GM18498 (cell line): ENCODE data around the gene TMEM171.
A peak's percentile ranks its signal among the peaks of the same experiment; 100 is the strongest.

Experiments
- ATAC-seq: cut with Tn5 transposase; IDR thresholded peaks from one replicate; pipeline ENCODE4 v1.9.1; 2021; ENCODE audit warnings: mild to moderate bottlenecking, moderate library complexity; ENCODE audit not compliant: unreplicated experiment

TMEM171 gene

DNA sequence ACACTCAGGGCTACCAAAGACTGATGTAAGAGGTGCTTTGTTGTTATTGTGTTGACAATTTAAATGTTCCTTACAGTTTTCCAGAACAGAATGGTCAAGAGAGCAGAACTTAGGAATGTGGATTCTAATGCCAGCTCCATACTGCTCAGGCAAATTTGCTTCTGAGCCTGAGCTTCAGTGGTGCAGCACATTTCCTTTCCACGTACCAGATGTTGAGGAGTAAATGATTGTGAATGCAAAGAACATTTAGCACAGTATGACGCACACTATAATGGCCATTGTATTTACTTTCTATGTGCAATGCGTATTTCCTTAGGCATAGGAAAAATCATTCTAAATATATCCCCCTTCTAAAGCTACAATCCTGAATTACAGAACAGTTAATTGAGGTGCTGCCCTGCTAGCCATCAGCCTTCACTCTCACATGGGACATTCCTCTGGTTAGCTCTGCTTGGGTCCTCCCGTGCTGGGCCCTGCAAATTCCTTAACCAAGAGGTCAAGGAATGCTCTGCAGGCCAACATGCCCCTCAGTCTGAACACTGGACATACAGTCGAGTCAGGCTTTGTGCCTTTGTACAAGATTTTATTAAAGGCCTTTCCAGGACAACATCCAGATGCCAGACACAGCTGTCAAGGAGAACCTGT, 31.5 kb downstream of the TMEM171 start:
- ATAC-seq: no peak

DNA sequence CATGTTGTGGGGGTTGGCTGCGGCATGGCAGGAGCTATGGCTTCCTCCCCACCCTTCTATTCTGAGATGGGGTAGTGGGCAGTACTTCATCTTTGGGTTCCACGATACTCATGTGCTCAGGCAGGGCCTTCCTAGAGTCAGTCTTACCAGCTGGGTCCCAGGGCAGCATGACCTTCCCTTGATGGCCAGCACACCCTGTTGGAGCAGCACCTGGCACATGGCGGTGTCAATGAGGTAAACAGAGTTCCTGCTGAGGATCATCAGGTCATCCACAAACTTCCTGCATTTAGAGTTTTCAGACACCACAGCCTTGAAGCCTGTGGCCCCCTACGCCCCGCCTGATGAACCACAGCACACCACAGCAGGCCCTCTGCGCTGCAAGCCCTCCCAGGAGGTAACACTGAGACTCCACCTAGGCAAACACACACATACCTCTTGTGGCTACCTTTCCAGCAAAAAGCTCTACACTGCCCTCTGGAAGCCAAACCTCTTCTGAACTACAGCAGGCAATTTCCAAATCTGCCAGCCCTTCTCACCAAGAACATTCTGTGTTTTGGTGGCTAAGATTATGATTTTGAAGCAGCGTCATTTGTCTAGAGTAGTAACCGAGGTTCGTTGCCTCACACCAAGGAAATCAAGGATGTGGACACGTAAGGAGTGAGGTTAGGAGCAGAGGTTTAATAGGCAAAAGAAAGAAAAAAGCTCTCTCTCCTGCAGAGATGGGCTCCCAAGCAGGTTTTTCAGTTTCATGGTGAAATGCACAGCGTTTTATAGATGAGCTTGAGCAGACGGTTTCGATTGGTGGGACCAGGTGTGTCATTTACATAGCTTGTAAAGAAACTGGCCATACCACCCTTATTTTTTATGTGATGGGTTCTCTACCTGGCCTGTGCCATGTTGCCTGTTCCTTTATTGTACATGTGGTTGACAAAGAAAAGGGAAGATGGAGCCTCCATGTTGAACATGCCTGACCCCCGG, 32.3 kb downstream of the TMEM171 start:
- ATAC-seq: no peak

DNA sequence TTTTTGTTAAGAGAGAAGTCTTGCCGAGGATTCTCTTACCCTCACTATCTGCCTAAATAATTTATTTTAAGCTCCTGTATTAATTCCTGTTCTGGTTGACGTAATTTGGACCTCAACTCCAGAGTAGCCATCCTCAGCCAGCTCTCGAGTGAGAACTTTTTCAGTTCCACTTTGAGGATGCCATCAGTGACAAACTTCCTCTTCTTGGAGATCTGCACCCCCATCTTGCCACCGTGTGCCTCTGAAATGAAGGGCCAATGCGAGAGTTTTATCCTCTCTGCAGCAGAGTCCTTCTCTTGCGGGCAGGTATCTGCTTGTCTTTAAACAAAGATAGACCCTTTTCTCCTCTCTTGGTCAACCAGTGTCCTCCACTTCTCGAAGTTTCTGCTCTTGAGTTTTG, 33.1 kb downstream of the TMEM171 start:
- no peak for ATAC-seq

DNA sequence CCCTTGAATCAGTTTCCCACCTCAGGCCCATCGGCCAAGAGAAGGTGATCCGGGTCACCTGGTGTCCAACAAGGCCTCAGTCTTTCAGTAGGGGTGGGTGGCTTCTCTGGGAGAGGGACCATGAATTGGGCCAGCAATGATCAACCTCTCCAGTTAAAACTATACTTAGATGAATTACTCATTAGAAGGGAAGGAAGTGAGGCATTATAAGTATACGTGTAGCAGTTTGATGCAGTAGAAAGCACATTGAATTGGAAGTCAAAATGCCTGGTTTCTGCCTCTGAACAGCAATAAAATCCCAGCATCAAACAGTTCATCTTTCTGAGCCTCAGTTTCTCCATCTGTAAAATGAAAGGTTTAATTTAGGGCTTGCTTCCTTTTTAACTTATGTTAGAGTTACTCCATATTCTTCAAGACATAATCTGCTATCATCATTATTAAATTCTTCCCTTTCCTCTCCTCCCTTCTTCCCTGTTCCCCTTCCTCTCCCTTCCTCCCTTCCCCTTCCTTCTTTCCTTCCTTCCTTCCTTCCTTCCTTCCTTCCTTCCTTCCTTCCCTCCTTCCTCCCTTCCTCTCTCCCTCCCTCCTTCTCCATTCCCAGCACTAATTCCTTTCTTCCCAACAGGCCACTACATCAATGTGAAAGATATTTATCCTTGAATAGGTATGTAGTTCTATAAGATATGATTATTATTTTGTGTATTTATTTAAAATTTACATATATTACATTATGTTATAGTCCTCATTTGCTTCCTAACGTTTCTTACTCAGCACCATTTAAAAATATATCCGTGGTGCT, 34.0 kb downstream of the TMEM171 start:
- ATAC-seq: no peak

DNA sequence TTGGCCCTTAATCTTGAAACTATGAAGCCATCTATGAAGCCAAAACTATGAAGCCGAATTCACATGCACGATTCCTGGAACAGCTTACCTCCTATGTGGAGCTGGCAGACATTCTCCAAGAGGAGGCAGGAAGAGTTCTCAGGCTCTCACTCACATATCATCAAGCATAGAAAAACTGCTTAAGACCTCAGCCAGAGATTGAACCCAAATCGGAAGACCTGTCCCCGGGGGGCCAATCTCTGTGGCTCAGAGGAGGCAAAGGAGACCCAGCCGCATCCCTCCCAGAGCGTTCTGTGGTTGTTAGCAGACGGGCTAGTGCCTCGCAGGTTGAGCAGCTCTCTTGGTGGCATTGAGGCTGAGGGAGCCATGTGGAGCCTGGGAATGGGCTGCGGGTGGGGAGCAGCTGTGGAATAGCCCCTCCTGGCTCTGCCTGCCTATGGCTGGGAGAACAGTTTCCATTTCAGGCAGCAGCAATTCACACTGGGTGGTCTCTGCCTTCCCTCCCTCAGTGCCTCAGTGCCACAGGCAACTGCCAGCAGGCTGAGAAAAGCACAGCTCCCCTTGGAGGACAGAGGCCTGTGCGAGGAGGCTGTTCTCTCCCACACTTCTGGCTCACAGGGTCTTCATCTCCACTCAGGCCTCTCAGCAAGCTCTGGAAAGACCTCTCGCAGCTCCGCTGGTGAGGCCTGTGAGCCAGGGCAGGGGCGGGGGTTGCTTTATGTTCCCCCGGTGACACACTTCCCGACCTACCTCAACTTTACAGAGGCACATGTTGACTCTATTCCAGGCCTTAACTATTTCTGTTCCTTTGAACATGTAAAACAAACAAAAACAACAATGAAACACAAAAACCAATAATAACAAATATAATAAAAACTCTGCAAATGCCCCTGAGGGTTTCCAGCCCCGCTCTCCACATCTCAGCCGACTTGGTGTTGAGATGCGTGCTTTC, 35.2 kb downstream of the TMEM171 start:
- no peak for ATAC-seq

DNA sequence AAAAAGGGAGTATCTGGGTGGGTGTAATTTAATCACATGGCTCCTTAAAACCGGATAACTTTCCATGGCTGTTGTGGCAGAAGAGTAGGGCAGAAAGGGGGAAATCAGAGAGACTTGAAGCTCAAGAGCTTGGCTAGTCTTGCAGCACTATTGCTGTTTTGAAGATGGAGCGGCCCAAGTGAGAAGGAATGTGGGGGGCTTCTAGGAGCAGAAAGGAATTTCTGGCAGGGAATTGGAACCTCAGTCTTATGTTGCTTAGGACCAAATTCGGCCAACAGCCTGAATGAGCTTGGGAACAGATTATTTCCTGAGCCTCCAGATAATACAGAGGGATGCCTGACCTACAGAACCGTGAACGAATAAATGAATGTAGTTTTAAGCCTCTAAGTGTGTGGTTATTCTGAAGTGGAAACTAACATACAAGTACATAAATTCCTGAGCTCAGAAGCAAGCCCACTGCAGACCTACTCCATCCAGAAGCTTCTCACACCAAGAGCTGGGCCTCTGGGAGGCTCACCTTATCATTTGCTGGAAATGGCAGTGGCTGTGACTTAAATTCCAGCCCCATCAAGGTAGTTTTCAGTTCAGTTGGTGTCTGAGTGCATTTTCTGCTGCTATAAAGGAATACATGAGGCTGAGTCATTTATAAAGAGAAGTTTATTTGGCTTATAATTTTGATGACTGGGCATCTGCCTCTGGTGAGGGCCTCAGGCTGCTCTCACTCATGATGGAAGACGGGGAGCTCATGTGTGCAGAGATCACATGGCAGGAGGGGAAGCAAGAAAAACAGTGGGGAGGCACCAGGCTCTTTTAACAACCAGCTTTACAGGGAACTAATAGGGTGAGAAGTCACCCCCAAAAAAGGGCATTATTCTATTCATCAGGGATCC, 37.3 kb downstream of the TMEM171 start:
- no peak for ATAC-seq

DNA sequence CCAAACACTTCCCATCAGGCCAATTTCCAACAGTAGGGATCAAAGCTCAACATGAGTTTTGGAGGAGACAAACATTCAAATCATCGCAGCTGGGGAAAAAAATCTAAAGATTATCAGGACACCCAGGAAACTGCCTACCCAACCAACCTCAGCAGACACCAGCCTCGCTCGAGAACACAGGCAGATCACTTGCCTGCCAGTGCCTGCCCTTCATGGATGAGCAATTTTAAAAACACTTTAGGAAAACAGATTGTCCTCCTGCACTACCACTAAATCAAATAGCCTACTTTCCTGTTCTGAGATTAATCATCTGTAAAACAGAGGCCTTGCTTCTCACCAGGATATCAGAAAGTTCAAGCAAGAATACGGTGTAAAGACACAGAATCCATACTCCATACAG, 37.9 kb downstream of the TMEM171 start:
- no peak for ATAC-seq

DNA sequence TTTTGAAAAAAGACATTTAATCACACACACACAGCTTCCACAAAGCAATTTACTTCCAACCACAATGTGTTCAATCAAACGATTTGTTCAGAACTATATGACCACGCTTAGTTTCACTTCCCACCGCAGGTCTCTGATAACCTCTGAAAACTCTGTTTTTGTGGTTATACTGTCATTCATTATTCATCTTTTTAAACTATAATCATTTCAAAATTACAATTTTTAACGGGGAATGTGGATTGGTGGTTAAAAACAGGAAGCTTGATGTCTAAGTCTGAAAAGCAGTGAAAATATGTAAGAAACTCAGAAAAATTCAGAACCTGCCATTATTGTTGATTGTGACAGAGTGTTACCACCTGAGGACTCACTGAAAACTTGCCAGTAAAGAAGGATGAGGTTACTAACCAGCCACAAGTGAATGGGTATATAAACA, 39.9 kb downstream of the TMEM171 start:
- peak; percentile 85 for ATAC-seq

DNA sequence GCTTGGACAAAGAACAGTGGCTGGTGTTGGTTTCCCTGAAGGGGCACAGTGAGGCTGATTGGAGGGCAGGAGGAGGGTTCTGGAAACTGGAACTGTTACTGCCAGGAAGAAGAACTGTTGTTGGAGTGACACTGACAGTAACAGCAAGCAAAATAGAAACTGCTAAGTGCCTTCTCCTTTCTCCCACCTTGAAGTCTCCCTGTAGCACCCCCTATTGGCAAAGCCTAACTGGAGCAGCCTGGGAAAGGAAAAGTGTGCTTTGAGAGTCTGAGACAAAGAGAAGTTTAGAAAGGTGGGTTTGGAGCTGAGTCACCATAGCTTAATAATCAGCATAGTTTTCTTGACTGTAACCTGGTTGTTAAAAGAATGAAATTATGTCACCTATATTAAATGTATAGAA, 50.1 kb downstream of the TMEM171 start:
- no peak for ATAC-seq

DNA sequence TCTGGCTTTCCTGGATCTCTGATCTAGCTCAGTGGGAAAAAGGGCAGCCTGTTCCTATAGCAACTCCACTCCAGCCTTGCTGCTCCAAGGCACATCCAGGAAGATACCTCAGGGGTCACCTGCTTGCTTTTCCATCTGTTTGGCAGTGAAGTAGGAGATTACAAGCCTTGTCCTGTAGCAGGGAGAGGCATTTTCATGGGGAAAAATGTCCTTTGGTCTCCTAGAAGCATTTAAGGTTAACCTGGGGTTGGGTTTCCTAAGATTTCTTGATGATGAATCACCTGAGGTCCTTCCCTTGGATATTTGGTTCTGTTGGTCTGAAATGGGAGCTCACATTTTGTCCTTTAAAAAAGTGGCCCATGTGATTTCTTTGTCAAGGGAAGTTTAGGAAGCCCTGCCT, 51.1 kb downstream of the TMEM171 start:
- ATAC-seq: no peak

DNA sequence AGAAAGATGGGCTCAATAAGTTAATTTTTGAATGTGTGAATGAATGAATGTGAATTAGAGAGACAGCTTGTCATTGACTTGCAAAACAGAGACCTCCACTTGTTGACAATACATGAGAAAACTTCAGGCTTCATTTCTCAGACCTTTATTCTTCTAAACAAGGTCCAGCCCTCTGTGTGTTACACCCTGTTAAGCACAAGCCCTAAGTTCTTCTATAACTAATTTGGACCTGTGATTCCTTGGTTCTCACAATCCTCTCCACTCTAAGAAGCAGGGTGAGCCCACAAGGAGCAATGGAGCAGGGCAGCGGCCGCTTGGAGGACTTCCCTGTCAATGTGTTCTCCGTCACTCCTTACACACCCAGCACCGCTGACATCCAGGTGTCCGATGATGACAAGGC, 52.6 kb downstream of the TMEM171 start, which contains the start of gene TMEM174:
Gene TMEM174 (plus strand): TSS at position 243 of the 400 bp plus-strand sequence. CDS start 51 bp downstream, at position 294.
- no peak for ATAC-seq

DNA sequence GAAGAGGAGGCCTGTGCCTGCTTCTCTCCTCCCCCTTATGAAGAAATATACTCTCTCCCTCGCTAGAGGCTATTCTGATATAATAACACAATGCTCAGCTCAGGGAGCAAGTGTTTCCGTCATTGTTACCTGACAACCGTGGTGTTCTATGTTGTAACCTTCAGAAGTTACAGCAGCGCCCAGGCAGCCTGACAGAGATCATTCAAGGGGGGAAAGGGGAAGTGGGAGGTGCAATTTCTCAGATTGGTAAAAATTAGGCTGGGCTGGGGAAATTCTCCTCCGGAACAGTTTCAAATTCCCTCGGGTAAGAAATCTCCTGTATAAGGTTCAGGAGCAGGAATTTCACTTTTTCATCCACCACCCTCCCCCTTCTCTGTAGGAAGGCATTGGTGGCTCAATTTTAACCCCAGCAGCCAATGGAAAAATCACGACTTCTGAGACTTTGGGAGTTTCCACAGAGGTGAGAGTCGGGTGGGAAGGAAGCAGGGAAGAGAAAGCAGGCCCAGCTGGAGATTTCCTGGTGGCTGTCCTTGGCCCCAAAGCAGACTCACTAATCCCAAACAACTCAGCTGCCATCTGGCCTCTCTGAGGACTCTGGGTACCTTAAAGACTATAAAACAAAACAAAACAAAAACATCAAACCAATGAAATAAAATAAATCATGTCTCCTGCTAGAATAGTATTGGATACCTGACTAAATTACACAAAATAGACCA, 53.9 kb downstream of the TMEM171 start:
- no peak for ATAC-seq

DNA sequence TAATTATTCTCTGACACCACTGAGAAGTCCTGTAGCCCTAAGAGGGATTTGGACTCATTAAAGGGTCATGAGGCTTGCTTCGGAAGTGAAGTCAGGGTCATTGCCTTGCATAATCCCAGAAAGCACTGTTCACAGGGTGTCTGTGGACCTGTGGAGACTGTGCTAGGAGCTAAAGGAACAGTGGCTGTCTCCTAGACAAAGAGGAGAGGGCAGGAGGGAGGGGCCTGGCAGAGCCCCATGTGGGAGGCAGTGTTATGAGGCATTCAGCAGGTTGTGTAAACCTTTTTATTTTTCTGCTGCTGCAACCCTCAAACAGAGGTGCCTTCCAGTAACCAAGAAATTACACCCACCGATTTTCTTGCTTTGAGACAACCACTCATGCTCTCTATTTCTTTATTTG, 55.9 kb downstream of the TMEM171 start:
- no peak for ATAC-seq

DNA sequence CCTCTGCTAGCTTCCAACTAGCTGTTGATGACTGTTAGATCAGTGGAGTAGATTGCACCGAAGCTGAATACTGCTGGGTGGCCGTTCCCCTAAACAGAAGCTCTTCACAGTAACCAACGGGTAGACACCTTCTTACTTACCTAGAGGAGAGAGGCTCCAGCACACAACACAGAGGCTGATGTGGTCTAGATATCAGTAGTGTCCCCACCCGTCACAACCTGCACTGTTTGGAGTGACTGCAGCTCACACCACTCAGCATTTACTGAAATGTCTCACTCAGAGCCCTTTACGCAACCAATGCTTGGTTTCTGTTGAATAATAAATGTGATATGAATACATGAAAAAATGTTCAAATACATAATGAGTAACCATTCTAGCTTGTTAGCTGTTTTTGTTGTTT, 57.9 kb downstream of the TMEM171 start:
- no peak for ATAC-seq

DNA sequence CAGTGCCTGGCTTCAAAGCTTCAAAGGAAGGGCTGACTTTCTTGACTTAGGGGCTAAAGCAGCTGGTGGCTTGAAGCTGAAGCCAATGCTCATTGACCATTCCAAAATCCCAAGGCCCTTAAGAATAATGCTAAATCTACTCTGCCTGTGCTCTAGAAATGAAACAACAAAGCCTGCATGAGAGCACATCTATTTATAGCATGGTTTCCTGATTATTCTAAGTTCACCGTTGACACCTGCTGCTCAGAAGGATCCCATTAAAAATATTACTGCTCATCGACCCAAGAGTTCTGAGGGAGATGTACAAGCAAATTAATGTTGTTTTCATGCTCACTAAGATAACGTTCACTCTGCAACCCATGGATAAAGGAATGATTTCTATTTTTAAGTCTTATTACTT, 59.4 kb downstream of the TMEM171 start:
- ATAC-seq: no peak

DNA sequence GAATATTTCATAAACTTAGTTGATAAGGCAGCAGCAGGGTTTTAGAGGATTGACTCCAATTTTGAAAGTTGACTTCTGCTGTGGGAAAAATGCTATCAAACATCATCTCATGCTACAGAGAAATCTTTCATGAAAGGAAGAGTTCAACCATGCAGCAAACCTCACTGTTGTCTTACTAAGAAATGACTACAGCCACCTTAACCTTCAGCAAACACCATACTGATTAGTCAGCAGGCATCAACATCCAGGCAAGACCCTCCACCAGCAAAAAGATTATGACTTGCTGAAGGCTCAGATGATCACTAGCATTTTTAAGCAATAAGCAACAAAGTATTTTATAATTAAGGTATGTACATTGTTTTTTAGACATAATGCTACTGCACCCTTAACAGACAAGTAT, 60.2 kb downstream of the TMEM171 start:
- no peak for ATAC-seq
